Left cardiac atrium (tissue), 4 donors: ENCODE data around the gene ATG5. TPM values are rescaled to one million over a fixed set of nuclear protein-coding genes. Genes with fewer than 3 reads are reported as not detected.
"Not testable (repeated sequence)": the region's sequence is repeated elsewhere in the genome, so short reads cannot be mapped to it uniquely, and the experiment has no call there.

Experiments
- ATAC-seq, 2 donors: fragments of 200-7000 bp; cut with Tn5 transposase; one replicate each; pipeline ENCODE4 v1.9.1; 2020; ENCODE audit warnings: mild to moderate bottlenecking in 2 of 2, moderate library complexity in 2 of 2
- DNase-seq: peaks from one replicate; pipeline ENCODE4 v3.0.0-alpha.2; 2020
- intact Hi-C, 2 donors: fragments of 100-400 bp; cut with DNase I; formaldehyde crosslinking; loops; one replicate each; pipeline versions ENCODE4 v1.14.1 to v1.15.1; 2022 to 2023
- total RNA-seq, 2 donors: library from RNA; stranded (reverse); fragmentation: NEBNext Ultra II Directional; extraction: Animal tissue kit (Norgen Biotek cat#: 25700); gene quantifications; one replicate each; pipeline ENCODE4 v1.2.1, GENCODE V29; 2021
- donor health status: DM: no; HTN: yes; CAD: no.
- donor health status: DM: no; HTN: yes; CAD: no; lungs with severe emphysema.
- donor health status: DM: yes; HTN: yes; CAD: no.
- donor health status: Dilated cardiomyopathy.

ATG5 gene
- total RNA-seq, 2 donors from 2014 or later, result 17.0 to 20.2 TPM

GRCh38 chr6:106270414-106270813 lies 55.1 kb downstream of the ATG5 start:
- ATAC-seq (no peak), DNase-seq (no peak)
- intact Hi-C loops, result no loop called here

GRCh38 chr6:106269268-106269919 lies 56.2 kb downstream of the ATG5 start:
- intact Hi-C loops, DNase-seq, ATAC-seq: not testable (repeated sequence)

- DNase-seq, ATAC-seq, intact Hi-C loops: not testable (repeated sequence)
Observed at GRCh38 chr6:106268500-106268899, 57.1 kb downstream of the ATG5 start.

- intact Hi-C loops, ATAC-seq, DNase-seq: not testable (repeated sequence)
Observed at GRCh38 chr6:106264433-106264832, 61.1 kb downstream of the ATG5 start.

- intact Hi-C loops, ATAC-seq, DNase-seq: not testable (repeated sequence)
Observed at GRCh38 chr6:106259748-106260147, 65.8 kb downstream of the ATG5 start.

- no peak for ATAC-seq
- intact Hi-C loops, result no loop called here
- DNase-seq, result no peak
Observed at GRCh38 chr6:106258726-106259125, 66.8 kb downstream of the ATG5 start.

GRCh38 chr6:106257195-106257594 lies 68.4 kb downstream of the ATG5 start:
- ATAC-seq (no peak), DNase-seq (no peak)
- intact Hi-C loops, result no loop called here

- ATAC-seq (no peak), DNase-seq (no peak)
- intact Hi-C loops, result no loop called here
Observed at GRCh38 chr6:106256201-106256968, 69.2 kb downstream of the ATG5 start.

- intact Hi-C loops, result no loop called here
- DNase-seq (no peak), ATAC-seq (no peak)
Observed at GRCh38 chr6:106255306-106255705, 70.3 kb downstream of the ATG5 start.

- DNase-seq (no peak), ATAC-seq (no peak)
- intact Hi-C loops, result no loop called here
Observed at GRCh38 chr6:106254636-106255035, 70.9 kb downstream of the ATG5 start.

GRCh38 chr6:106253731-106254130 lies 71.8 kb downstream of the ATG5 start:
- ATAC-seq, result no peak

GRCh38 chr6:106253172-106253571 lies 72.4 kb downstream of the ATG5 start:
- intact Hi-C loops, result no loop called here
- ATAC-seq (peak in 1 of 2 donors; percentile 65), DNase-seq (no peak)

More at GRCh38 chr6:106253731-106254130, 71.8 kb downstream of the ATG5 start:
- intact Hi-C loops, result no loop called here
- no peak for DNase-seq

- intact Hi-C loops, result no loop called here
- no peak for DNase-seq
- ATAC-seq, result no peak
Observed at GRCh38 chr6:106252687-106253086, 72.9 kb downstream of the ATG5 start.

GRCh38 chr6:106251531-106252255 lies 73.9 kb downstream of the ATG5 start:
- DNase-seq (peak; percentile 35), ATAC-seq (peak in 1 of 2 donors; percentile 49)
- intact Hi-C loops, result not testable (repeated sequence)

- intact Hi-C loops, result no loop called here
- DNase-seq (no peak), ATAC-seq (no peak)
Observed at GRCh38 chr6:106250953-106251352, 74.6 kb downstream of the ATG5 start.

GRCh38 chr6:106249658-106250057 lies 75.9 kb downstream of the ATG5 start:
- intact Hi-C loops, result no loop called here
- no peak for ATAC-seq

GRCh38 chr6:106247733-106248132 lies 77.8 kb downstream of the ATG5 start:
- intact Hi-C loops, result no loop called here
- no peak for ATAC-seq
- DNase-seq, result no peak

More at GRCh38 chr6:106249658-106250057, 75.9 kb downstream of the ATG5 start:
- no peak for DNase-seq

- intact Hi-C loops, result no loop called here
- DNase-seq (no peak), ATAC-seq (no peak)
Observed at GRCh38 chr6:106247293-106247692, 78.3 kb downstream of the ATG5 start.

GRCh38 chr6:106244931-106245330 lies 80.6 kb downstream of the ATG5 start:
- intact Hi-C loops, result no loop called here
- ATAC-seq, result no peak
- no peak for DNase-seq

- intact Hi-C loops, result no loop called here
- no peak for ATAC-seq
- DNase-seq, result no peak
Observed at GRCh38 chr6:106244521-106244920, 81.0 kb downstream of the ATG5 start.
